ENCODE results near the gene APIP.

DNA sequence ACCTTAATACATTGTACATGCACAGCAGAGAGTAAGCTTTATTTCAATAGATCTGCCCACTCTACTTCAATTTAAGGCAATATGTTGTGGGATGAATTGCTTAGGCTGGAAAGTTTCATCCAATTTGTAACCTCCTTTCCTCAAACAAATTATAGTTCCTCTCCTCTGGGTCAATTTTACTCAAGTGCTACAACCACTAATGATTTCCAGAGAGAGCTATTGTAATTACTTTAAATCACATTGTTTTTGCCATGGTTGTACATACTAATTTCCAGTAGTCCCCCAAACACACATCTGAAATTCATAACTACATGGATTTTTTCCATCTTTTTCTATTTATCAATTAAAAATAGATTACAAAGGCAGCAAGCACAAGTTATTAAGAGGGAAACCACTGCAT, 72.9 kb downstream of the APIP start:
- no peak for TF ChIP-seq POLR2AphosphoS5 (IDR thresholded peaks at IDR 0.05)
- TF ChIP-seq, protein P1, sequence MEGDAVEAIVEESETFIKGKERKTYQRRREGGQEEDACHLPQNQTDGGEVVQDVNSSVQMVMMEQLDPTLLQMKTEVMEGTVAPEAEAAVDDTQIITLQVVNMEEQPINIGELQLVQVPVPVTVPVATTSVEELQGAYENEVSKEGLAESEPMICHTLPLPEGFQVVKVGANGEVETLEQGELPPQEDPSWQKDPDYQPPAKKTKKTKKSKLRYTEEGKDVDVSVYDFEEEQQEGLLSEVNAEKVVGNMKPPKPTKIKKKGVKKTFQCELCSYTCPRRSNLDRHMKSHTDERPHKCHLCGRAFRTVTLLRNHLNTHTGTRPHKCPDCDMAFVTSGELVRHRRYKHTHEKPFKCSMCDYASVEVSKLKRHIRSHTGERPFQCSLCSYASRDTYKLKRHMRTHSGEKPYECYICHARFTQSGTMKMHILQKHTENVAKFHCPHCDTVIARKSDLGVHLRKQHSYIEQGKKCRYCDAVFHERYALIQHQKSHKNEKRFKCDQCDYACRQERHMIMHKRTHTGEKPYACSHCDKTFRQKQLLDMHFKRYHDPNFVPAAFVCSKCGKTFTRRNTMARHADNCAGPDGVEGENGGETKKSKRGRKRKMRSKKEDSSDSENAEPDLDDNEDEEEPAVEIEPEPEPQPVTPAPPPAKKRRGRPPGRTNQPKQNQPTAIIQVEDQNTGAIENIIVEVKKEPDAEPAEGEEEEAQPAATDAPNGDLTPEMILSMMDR (IDR thresholded peaks at IDR 0.05) = no peak
- TF ChIP-seq EP300 (IDR thresholded peaks at IDR 0.05) = no peak
- TF ChIP-seq POLR2A (IDR thresholded peaks at IDR 0.05; ENCODE audit: low read depth) = no peak
